Thoracic aorta (tissue), 2 donors: Measurements from ENCODE around the gene ADAMTS14. TPM values are rescaled to one million over a fixed set of nuclear protein-coding genes. Genes with fewer than 3 reads are reported as not detected.

ENCODE experiments used
- ATAC-seq: fragments of 150-250 bp; one replicate; pipeline ENCODE4 v1.8.0; 2017; ENCODE audit warnings: low read depth; ENCODE audit not compliant: insufficient number of reproducible peaks, low FRiP score
- DNase-seq: peaks from one replicate; pipeline ENCODE4 v3.0.0-alpha.2; 2020; ENCODE audit warnings: low spot score
- H3K27ac ChIP-seq, 2 donors: fragments of 200-600 bp; sonication (generic); 1 replicate in 1 of 2; 2 replicates in 1 of 2; pipeline ENCODE4 v1.5.1; 2016; ENCODE audit warnings: mild to moderate bottlenecking in 2 of 2, moderate library complexity in 2 of 2
- H3K27me3 ChIP-seq: fragments of 200-600 bp; sonication (generic); replicated peaks from 2 replicates; pipeline ENCODE4 v1.6.0; 2016; ENCODE audit warnings: mild to moderate bottlenecking; ENCODE audit not compliant: insufficient read depth
- H3K36me3 ChIP-seq: fragments of 200-600 bp; sonication (generic); one replicate; pipeline ENCODE4 v1.5.1; 2016
- H3K4me1 ChIP-seq, 2 donors: fragments of 200-600 bp; sonication (generic); 1 replicate in 1 of 2; 2 replicates in 1 of 2; pipeline versions ENCODE4 v1.5.1 to v1.6.0; 2016; ENCODE audit warnings: low read depth in 2 of 2, mild to moderate bottlenecking in 1 of 2; ENCODE audit not compliant: control insufficient read depth in 1 of 2
- H3K4me3 ChIP-seq: fragments of 200-600 bp; sonication (generic); 2 replicates; pipeline ENCODE4 v1.5.1; 2016; ENCODE audit warnings: mild to moderate bottlenecking
- H3K9me3 ChIP-seq: fragments of 200-600 bp; sonication (generic); 2 replicates; pipeline ENCODE4 v1.5.1; 2016
- total RNA-seq, 2 donors: library from RNA; depleted of rRNA; stranded (reverse); fragments of >200 nt; gene quantifications; one replicate each; pipeline versions ENCODE4 v1.1.0 to v1.2.3, GENCODE V29; 2016
- TF ChIP-seq, protein P1 (sequence below): fragments of 200-600 bp; sonication (generic); IDR thresholded peaks from one replicate; pipeline ENCODE4 v1.5.1; 2019; ENCODE audit warnings: antibody characterized with exemption

The ADAMTS14 gene
- total RNA-seq, 2 donors from 2014 or later: 1.3 TPM; not detected in 1

DNA sequence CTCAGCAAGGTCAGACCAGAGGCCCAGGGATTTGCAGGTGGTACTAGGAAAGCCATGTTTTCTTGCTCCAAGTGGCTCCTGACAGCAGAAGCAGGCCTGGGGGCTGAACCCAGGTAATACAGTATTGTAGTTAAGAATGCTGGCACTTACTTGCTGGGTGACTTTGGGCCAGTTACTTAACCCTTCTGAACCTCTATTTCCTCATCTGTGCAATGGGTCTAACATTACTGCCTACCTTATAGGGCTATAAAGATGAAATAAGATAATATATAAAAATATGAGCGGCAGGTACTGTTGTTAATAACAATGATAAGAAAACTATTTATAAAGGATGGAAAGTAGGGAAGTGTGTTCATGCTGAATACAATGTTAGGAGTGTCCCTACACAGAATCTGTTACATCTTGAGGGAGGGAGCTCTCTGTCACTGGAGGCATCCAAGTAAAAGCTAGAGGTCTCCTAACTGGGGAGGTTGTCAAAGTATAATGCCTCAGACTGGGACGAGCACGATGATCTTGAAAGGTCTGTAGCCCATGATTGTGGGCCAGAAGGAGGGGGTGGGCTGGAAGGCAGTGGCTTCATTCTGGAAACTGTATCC is 26.9 kb downstream of the ADAMTS14 start:
- Histone ChIP-seq H3K4me3 (no peak overlapping the region), H3K27ac (no peak overlapping the region), H3K4me1 (no peaks in the 10 kb centered on the region), H3K36me3 (no peaks in the 10 kb centered on the region), H3K27me3 (no peaks in the 10 kb centered on the region), H3K9me3 (no peaks in the 10 kb centered on the region)
- TF ChIP-seq, protein P1, sequence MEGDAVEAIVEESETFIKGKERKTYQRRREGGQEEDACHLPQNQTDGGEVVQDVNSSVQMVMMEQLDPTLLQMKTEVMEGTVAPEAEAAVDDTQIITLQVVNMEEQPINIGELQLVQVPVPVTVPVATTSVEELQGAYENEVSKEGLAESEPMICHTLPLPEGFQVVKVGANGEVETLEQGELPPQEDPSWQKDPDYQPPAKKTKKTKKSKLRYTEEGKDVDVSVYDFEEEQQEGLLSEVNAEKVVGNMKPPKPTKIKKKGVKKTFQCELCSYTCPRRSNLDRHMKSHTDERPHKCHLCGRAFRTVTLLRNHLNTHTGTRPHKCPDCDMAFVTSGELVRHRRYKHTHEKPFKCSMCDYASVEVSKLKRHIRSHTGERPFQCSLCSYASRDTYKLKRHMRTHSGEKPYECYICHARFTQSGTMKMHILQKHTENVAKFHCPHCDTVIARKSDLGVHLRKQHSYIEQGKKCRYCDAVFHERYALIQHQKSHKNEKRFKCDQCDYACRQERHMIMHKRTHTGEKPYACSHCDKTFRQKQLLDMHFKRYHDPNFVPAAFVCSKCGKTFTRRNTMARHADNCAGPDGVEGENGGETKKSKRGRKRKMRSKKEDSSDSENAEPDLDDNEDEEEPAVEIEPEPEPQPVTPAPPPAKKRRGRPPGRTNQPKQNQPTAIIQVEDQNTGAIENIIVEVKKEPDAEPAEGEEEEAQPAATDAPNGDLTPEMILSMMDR: no peak
- ATAC-seq (no peak), DNase-seq (no peak)

DNA sequence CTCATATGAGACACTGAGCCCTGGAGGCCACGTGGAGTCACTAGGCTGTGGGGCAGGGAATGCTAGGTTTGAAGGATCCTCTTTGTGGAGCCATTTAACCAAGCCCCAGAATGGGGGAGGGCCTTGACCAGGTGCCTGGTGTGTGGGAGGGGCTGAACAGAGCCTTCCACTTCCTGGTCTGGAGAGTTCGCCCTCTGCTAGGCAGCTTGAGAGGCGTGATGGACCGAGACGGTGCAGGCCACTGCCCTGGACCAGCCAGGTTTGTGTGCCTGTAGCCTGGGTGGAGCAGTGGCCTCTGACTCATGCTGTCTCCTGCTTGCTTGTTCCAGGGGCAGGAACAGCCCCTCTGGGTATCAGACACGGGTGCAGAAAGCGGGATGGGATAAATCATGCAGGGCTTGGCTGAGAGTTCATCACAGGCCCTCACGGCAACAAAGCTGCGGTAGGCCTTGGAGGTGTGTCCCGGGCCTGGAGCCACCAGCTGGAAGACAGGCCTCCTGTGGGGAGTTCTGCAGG is 27.4 kb downstream of the ADAMTS14 start:
- Histone ChIP-seq H3K27ac (no peak overlapping the region), H3K4me1 (no peaks in the 10 kb centered on the region), H3K27me3 (no peaks in the 10 kb centered on the region), H3K4me3 (no peak overlapping the region), H3K36me3 (no peaks in the 10 kb centered on the region), H3K9me3 (no peaks in the 10 kb centered on the region)
- no peak for ATAC-seq
- TF ChIP-seq, protein P1: no peak
- DNase-seq: no peak

DNA sequence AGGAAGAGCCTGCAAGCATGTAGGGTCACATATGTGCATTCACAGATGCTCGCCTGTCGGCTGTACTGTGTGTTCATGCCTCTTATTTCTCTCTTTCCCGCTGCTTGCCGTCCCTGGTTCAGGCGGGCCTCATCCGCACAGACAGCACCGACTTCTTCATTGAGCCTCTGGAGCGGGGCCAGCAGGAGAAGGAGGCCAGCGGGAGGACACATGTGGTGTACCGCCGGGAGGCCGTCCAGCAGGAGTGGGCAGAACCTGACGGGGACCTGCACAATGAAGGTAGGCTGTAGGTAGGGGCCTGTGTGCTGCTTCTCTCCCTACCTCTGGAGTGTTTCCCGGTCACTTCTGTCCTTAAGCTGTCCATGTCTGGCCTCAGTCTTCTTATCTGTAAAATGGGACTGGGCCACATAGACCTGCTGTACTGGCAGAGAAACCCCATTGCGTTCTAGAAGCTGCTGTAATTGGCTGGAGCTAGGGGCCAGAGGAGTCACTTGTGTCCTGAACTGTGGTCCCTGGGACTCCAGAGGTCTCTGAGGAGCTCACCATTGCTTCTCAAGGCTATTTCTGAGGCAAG is 30.0 kb downstream of the ADAMTS14 start:
- Histone ChIP-seq H3K4me3 (no peak overlapping the region), H3K4me1 (no peaks in the 10 kb centered on the region), H3K9me3 (no peaks in the 10 kb centered on the region), H3K27ac (no peak overlapping the region), H3K27me3 (no peaks in the 10 kb centered on the region), H3K36me3 (no peaks in the 10 kb centered on the region)
- no peak for ATAC-seq
- TF ChIP-seq, protein P1: no peak
- DNase-seq: no peak

DNA sequence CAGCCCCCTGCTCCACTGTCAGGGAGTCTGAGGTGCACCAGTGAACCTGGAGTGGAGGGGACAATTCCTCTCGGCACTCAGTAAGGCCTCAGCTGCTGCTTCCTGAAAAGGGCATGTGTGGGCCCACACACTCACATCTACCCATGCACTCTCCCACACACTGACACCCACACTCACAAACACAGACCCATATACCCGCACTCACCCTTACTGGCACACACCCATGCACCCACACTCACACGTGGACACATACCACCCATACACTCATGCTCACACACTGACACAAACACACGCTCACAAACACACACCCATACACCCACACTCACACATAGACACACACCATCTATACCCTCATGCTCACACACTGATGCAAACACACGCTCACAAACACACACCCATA is 31.9 kb downstream of the ADAMTS14 start:
- TF ChIP-seq, protein P1: no peak
- Histone ChIP-seq H3K36me3 (no peaks in the 10 kb centered on the region), H3K4me3 (no peak overlapping the region), H3K27me3 (no peaks in the 10 kb centered on the region), H3K9me3 (no peaks in the 10 kb centered on the region), H3K4me1 (no peaks in the 10 kb centered on the region), H3K27ac (no peak overlapping the region)
- no peak for DNase-seq
- no peak for ATAC-seq

DNA sequence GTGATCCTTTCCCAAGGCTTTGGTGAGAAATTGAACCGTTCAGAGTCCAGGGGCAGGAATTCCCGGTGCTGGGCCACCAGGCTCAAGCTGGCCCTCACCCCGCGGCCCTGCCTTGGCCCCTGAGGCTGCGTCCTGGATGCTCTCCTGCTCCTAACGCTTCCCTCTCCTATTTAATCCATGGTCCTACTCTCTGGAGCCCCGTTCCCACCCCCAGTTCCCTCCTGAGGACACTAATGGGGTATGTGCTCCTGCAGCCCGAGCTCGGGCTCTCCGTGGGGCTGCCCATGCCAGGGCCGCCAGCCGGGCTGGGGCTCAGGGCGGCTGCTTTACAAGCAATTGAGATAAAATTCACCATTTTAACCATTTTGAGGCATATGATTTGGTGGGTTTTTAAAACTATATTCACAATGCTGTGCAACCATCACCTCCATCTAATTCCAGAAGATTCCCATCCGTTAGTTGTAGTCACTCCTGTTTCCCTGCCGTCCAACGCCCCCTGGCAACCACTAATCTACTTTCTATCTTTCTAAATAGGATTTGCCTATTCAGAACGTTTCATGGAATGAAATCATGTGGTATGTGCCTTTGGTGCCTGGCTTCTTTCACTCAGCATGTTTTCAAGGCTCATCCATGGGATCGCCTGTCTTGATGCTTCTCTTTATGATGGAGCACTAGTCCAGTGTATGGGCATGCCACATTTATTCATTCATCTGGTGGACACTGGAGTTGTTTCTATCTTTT is 33.0 kb downstream of the ADAMTS14 start:
- Histone ChIP-seq H3K4me3 (no peak overlapping the region), H3K27me3 (no peaks in the 10 kb centered on the region), H3K9me3 (no peaks in the 10 kb centered on the region), H3K36me3 (no peaks in the 10 kb centered on the region), H3K4me1 (no peaks in the 10 kb centered on the region), H3K27ac (no peak overlapping the region)
- no peak for DNase-seq
- ATAC-seq: no peak
- TF ChIP-seq, protein P1: no peak
